IPS-NIHi7 (cell line): ENCODE results near the gene GMCL1.
A peak's percentile ranks its signal among the peaks of the same experiment; 100 is the strongest.
"Not testable (repeated sequence)": the region's sequence is repeated elsewhere in the genome, so short reads cannot be mapped to it uniquely, and the experiment has no call there.

Source experiments
- DNase-seq: peaks from one replicate; pipeline ENCODE4 v3.0.0; 2012; ENCODE audit warnings: mixed read lengths; ENCODE audit errors: extremely low spot score

The GMCL1 gene

DNA sequence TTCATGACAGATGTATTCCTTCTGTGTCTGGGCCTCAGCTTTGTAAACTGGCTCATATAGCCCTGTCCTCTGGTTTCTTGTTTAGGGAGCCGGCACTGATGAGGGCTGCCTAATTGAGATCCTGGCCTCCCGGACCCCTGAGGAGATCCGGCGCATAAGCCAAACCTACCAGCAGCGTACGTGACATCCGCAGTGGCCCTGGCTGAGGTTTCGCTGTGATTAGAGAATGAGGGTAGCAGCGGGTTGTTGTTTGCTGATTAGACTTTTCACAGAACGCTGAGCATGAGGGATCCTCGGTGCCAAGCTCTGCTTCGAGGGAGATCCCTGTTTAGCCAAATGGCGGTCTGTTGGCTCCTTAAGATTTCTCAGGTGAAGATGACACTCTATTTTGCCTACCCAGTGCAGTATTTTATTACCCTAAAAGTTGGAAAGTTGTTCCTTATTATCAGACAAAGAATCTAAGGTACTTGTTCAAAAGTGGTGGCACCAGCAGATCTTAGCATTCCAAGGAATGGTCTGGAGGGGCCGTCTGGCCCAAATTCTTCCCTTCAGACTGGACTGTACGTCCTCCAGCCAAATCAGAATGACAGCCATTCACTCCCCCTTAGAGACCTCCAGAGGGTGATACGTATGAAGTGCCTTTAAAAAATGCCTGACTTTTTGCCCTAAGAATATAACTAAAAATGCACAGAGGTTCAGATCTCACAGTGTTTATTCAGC, 21.5 kb upstream of the GMCL1 start:
- no peak for DNase-seq

DNA sequence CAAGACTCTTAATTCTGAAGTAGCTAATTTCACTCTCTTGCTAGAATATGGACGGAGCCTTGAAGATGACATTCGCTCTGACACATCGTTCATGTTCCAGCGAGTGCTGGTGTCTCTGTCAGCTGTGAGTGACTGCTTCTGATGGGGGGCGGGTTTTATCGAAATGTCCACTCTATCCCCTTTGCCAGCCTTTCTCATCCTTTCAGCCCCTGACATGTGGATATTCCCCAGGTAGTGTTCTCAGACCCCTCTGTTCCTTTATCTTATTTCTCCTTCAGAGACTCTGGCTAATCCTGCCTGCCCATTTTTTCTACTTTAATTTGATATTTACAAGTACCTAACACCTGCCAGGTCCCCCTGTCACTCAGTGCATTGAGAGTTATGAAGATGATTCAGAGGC, 18.9 kb upstream of the GMCL1 start:
- no peak for DNase-seq

DNA sequence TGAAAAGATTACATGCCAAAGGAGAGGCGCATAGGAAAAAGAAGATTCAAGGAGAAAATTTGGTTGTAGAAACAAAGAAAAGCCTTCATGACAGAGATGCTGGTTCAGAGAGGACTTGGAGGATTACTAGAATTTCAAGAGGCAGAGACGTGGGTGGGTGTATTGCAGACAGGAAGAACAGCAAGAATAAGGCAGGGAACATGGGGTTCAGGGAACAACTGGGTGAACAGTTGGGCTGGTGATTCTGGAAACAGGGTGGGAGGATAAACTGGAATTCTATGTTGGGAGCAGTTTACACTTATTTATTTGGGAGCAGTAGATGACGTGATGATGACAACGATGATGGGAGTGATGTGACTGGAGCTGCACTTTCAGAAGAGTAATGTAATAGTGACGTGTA, 18.4 kb upstream of the GMCL1 start:
- DNase-seq: no peak

DNA sequence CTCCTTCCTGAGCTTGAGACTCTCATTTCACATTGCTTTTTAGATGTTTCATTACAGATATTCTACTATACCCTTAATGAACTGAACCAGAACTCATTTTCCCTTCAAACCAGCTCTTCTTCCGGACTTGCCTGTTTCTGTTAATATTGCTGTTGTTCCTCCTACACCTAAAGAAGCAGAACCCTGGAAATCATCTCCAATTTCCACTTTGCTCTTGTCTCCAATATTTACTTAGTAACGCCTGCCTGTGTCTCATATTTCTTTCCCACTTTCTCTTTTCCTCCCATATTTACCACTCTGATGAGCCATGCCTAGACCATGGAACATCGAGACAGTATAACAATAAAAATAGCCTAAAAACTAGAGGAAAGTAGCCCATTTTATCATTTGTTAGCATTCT, 17.9 kb upstream of the GMCL1 start:
- DNase-seq: no peak

DNA sequence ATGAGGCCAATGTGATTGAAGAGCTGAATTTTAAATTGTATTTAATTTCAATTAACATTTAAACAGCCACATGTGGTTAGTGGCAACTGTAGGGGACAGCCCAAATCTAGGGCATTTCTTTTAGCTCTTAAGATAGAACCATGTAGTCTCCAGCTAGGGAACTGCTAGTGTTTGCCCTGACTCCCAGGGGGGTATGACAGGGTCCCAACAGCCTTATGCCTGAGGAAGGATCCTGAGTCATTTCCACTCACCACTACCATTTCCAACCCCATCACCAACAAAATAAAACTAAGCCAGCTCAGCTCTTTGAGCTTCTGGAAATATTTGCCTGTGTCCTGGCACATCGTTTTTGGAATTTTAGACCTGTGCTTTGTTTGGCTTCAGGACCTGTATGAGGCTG, 13.7 kb upstream of the GMCL1 start:
- no peak for DNase-seq

DNA sequence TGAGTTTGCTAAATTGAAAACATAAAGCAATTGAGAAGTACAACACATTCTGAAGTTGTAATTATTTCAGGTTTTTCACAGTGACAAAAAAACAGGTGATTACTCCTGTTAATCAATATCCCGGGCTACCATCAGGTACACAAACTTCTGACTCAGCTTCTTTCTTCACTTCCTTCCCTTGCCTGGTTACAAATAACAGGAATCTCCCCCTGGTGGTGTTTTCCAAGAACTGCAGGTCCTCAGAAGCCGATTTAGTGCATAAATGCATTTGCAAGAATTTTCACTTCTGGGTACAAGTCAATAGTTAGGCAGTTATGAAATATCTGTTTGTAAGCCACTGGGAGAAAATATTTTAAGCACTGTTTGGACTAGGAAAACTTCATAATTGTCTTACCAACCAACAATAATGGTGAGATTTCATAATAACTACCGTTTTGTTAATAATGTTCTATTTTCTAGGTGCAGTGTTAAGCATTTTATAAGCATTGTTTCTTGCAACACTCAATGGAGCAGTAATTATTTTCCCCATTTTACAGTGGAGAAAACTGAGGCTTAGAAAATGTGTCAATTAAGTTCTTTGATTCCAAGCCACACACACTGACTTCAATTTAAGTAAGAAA, 12.4 kb upstream of the GMCL1 start:
- DNase-seq: peak; percentile 64

GRCh38 chr2:69817729-69818501, 11.5 kb upstream of the GMCL1 start:
- DNase-seq: no peak

- DNase-seq: no peak
Measured at GRCh38 chr2:69827796-69828540, 1.5 kb upstream of the GMCL1 start.

DNA sequence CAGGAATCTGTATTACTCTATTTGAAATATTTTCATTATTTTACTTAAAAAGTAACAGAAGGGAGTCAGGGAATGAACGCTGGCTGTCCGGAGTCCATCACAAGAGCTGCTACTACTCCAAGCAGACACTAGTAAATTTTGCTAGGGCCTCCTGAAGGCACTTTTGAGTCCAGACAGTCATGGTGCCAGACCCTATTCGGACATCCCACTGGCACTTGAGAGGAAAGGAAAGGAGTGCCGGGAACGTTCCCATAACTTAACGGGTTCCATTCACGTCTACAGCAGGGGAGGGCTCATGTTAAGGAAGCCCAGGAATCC, 563 bp upstream of the GMCL1 start:
- no peak for DNase-seq

DNA sequence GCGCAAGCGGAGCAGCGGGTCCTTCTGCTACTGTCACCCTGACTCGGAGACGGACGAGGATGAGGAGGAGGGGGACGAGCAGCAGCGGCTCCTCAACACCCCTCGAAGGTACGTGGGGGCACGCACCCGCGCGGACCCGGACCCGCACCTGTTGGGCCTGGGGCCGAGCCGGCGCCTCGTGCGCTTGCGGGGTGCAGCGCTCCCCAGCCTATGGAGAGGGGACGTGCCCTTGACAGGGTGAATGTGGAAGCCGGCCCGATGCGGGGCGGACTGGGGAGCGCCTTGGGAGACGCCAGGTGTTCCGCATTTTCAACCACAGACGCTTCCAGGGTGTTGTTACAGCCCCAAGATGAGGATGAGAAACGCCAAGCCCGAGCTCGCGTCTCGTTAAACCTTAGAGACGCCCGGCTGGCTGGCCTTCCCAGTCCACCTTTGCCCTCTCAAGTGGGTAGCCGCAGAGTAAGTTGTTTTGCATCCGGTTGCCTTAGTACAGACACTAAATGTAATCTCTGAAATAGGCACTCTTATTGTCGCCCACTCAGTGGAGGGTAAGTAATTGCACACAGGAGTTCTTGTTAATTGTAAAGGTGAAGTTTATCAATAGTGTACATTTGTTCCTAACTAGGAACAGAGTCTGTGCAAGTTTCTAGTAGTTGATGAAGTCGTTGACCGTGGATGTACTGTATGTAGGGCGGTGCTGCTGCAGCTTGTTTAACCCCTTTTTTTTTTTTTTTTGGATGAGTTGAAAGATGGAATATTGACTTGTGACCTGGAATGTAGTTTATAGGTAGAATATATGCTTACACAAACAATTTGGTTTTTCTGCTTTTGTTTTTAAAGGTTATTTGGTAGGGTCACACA, 815 bp downstream of the GMCL1 start:
- DNase-seq: peak; percentile 28

DNA sequence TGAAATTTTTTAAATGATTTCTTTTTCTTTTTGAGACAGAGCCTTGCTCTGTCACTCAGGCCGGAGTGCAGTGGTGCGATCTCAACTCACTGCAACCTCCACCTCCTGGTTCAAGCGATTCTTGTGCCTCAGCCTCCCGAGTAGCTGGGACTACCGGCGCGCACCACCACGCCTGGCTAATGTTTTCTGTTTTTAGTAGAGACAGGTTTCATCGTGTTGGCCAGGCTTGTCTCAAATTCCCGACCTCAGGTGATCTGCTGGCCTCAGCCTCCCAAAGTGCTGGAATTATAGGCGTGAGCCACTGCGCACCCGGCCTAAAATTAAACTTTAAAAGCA, 1.4 kb downstream of the GMCL1 start:
- DNase-seq: not testable (repeated sequence)

DNA sequence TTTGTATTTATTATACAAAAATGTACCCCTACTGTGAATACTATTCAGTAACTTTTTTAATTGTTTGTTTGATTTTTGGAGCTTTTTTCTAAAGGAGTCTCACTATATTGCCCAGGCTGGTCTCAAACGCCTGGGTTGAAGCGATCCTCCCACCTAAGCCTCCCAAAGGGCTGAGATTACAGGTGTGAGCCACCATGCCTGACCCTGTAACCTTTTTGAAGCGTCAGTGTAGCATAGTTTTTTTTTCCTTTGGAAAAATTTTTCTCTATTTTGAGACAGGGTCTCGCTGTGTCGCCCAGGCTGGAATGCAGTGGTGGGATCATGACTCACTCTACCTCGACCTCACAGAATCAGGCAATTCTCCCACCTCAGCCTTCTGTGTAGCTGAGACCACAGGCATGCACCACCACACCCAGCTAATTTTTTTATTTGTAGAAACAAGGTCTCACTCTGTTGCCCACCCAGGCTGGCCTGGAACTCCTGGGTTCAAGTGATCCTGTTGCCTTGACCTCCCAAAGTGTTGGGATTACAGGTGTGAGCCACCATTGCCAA, 2.0 kb downstream of the GMCL1 start:
- no peak for DNase-seq

DNA sequence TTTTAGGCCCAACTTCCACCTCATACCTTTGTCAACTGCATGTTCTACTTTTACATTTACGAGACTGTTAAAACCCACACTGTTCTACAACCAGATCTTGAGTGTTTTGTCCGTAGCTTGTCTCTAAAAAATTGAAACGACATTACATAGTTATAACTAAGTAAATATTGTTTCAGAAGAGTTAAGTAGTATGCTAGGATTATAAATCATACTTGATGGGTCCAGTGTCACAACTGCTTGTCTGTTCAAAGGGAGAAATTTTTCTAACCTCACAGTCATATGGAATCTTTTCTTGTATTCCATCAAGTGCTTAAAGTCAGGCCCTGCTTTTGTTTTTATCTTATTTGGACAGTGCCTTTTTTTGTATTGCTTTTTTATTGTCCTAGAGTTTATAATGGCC, 4.3 kb downstream of the GMCL1 start:
- DNase-seq: no peak

GRCh38 chr2:69835666-69836065, 6.2 kb downstream of the GMCL1 start:
- no peak for DNase-seq

- no peak for DNase-seq
Measured at GRCh38 chr2:69836316-69836715, 6.9 kb downstream of the GMCL1 start.

DNA sequence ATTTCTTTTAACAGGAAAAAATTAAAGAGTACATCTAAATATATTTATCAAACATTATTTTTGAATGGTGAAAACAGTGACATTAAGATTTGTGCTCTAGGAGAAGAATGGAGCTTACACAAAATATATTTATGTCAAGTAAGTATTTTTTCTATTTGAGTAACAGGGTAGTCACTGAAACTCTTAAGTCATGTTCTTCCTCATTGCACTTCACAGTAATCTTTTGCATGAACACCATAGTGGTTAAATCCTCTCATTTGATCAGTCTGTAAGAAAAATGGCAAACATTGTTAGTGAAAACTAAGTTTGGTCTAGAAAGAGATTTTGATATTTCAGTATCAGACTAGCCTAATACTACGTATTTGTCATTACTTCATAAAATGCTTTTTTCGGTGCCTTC, 8.1 kb downstream of the GMCL1 start:
- DNase-seq: no peak

DNA sequence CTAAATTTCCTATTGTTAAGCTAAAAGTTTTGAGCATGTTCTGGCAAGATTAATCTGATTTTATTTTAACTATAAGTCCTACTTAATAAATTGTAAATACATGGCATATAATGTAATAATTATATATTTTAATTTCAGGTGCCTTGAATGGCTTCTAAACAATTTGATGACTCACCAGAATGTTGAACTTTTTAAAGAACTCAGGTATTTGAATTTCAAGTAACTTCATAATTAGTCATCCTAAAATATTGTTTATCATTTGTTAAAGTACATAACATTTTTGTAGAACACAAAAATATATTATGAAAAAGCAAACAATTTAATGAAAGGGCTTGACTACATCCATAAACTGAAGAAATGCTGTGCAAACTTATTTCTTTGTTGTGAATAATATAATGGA, 14.5 kb downstream of the GMCL1 start:
- DNase-seq: no peak

GRCh38 chr2:69844560-69844959, 15.1 kb downstream of the GMCL1 start:
- DNase-seq: no peak

DNA sequence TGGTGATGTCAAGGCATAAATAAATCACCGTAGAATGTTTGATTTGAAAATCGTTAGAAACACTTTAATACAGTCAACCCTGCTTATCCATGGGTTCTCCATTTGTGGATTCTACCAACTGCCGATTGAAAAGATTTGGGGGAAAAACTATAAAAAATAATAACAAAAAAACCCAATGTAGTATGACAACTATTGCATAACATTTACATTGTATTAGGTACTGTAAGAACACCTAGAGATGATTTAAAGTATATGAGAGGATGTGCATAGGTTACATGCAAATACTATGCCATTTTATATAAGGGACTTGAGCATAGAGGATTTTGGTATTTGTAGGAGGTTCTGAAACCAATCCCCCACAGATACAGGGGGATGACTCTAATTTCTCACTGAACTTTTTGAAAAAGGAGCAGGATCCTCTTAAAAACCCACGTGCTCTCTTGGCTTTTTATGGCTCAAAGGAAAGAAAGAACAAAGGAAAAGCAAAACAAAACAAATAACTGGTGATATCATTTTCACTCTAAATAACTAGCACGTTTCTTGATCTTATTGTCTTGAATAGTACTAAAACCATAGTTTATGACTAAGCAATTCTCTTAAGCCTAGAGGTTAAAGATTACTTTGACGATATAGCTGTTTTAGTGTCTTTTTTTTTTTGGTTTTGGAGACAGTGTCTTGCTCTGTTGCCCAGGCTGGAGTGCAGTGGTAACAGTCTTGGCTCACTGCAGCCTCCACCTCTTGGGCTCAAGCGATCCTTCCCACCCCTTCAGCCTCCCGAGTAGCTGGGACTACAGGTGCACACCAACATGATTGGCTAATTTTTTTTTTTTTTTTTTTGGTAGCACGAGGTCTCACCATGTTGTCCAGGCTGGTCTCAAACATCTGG, 17.0 kb downstream of the GMCL1 start:
- no peak for DNase-seq

DNA sequence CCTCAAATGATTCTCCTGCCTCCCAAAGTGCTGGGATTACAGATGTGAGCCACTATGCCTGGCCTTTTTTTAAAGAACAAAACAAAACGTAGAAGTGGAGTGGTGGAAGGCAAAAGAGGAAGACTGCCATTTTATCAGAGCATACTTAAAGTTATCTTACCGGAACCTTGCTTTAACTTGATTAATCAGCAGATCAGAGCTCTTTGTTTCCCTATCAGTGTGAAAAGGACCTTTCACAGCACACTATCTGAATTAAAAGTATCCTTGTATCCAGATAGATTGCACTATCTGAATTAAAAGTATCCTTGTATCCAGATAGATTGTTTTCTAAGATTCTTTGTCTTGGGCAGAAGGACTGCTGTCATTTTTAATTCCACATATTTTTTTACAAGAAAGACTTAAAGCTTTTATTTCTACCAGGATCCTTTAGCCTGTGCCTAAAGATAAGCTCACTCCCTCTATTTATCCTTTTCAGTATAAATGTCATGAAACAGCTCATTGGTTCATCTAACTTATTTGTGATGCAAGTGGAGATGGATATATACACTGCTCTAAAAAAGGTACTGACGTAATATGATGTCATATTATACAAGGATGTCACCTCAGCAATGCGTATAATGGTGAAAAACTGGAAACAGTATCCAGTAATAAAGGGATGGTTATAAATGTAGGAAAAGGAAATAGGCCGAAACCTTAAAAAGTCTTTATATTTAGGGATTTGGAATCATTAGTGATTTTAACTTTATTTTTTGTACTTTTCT, 17.8 kb downstream of the GMCL1 start:
- no peak for DNase-seq
